Ascending aorta (tissue), 2 donors: ENCODE measurements around the gene CCNYL1. TPM values are rescaled to one million over a fixed set of nuclear protein-coding genes. Genes with fewer than 3 reads are reported as not detected.

Experiments
- DNase-seq, 2 donors: peaks; one replicate each; pipeline ENCODE4 v3.0.0-alpha.2; 2019; ENCODE audit warnings: low spot score in 2 of 2
- H3K27ac ChIP-seq, 2 donors: fragments of 200-600 bp; sonication (generic); one replicate each; pipeline ENCODE4 v1.5.1; 2016 to 2017; ENCODE audit warnings: mild to moderate bottlenecking in 1 of 2
- H3K27me3 ChIP-seq: fragments of 200-600 bp; sonication (generic); one replicate; pipeline ENCODE4 v1.5.1; 2017
- H3K36me3 ChIP-seq, 2 donors: fragments of 200-600 bp; sonication (generic); one replicate each; pipeline ENCODE4 v1.5.1; 2016
- H3K4me1 ChIP-seq, 2 donors: fragments of 200-600 bp; sonication (generic); one replicate each; pipeline ENCODE4 v1.5.1; 2016 to 2017; ENCODE audit warnings: mild to moderate bottlenecking in 1 of 2
- H3K4me3 ChIP-seq, 2 donors: fragments of 200-600 bp; sonication (generic); one replicate each; pipeline ENCODE4 v1.5.1; 2016 to 2017; ENCODE audit warnings: mild to moderate bottlenecking in 1 of 2
- H3K9me3 ChIP-seq, 2 donors: fragments of 200-600 bp; sonication (generic); one replicate each; pipeline ENCODE4 v1.5.1; 2016
- intact Hi-C: fragments of 100-400 bp; cut with DNase I; formaldehyde crosslinking; loops from one replicate; pipeline ENCODE4 v1.15.1; 2023
- total RNA-seq: library from RNA; depleted of rRNA; stranded (reverse); fragments of >200 nt; gene quantifications from one replicate; pipeline ENCODE4 v1.1.0, GENCODE V29; 2016
- TF ChIP-seq, protein P1 (sequence below), 3 experiments: fragments of 200-600 bp in 2 of 3; fragments of 450-650 bp in 1 of 3; sonication (generic) in 2 of 3; IDR thresholded peaks; one replicate each; pipeline ENCODE4 v1.5.1; 2016 to 2019; ENCODE audit warnings: antibody characterized with exemption in 3 of 3, mild to moderate bottlenecking in 1 of 3, moderate library complexity in 1 of 3

CCNYL1 gene
- total RNA-seq, 1 donor from 2014 or later: 12.3 TPM

DNA sequence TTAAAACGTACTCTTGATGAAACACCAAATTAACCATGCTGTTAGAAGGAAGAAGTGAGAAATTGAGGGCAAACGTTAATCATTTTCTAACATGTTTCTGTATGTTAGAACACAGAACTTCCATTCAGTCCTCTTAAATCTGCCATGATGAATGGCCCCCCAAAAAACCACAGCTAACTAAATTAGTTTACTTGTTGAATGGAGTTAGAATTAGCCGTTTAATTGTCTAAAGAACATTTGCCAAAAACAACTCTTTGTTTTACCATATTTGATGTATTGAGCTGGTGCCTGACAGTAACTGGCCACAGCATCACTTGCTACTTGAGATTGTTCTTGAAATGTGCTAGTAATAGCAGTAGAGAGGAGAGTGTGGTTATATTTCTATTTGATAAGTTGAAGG is 12.7 kb downstream of the CCNYL1 start:
- Histone ChIP-seq H3K36me3 (no peaks in the 10 kb centered on the region), H3K9me3 (no peaks in the 10 kb centered on the region), H3K4me3 (no peak overlapping the region), H3K4me1 (peaks cover 0 to 3% of the 10 kb centered on the region in 2 donors), H3K27ac (no peak overlapping the region), H3K27me3 (no peaks in the 10 kb centered on the region)
- no peak for DNase-seq
- intact Hi-C loops: no loop called here
- TF ChIP-seq, protein P1, sequence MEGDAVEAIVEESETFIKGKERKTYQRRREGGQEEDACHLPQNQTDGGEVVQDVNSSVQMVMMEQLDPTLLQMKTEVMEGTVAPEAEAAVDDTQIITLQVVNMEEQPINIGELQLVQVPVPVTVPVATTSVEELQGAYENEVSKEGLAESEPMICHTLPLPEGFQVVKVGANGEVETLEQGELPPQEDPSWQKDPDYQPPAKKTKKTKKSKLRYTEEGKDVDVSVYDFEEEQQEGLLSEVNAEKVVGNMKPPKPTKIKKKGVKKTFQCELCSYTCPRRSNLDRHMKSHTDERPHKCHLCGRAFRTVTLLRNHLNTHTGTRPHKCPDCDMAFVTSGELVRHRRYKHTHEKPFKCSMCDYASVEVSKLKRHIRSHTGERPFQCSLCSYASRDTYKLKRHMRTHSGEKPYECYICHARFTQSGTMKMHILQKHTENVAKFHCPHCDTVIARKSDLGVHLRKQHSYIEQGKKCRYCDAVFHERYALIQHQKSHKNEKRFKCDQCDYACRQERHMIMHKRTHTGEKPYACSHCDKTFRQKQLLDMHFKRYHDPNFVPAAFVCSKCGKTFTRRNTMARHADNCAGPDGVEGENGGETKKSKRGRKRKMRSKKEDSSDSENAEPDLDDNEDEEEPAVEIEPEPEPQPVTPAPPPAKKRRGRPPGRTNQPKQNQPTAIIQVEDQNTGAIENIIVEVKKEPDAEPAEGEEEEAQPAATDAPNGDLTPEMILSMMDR (IDR thresholded peaks at IDR 0.05): no peak

DNA sequence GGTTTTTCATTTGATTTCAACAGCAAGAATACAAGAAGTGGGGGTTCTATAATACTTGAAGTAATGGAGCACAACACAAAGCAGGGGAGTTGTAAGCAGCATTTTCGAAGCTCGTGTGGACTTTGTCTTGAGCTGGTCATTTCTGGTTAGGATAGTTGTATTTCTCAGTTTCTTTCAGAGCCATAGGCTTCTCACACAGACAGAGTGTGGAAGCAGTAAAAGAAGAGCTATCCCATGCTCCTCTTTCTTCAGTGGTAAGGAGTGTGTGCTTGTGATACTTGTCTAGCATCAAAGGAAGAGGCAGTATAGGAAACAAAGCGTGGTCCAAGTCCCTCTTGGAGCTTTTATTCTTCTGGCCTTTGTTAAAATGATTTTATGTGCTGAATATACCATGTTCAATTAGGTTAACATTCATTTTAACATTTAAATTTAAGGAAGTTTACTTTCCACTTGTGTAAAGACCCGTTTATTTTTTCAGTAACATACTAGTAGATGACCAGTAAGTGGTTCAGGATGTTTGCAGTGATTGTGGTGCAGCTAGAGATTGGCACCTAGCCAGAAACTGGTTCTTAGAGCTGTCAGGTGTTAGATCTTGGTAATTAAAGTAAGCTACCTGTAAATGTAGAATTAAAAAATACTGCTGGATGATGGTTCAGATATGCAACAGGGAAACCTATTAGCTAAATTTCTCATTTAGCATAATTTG is 14.6 kb downstream of the CCNYL1 start:
- Histone ChIP-seq H3K4me3 (no peak overlapping the region), H3K4me1 (peaks cover 0 to 3% of the 10 kb centered on the region in 2 donors), H3K36me3 (peaks cover 5 to 7% of the 10 kb centered on the region in 2 donors), H3K9me3 (no peaks in the 10 kb centered on the region), H3K27ac (no peak overlapping the region), H3K27me3 (no peaks in the 10 kb centered on the region)
- intact Hi-C loops: no loop called here
- TF ChIP-seq, protein P1 (IDR thresholded peaks at IDR 0.05): no peak
- DNase-seq: no peak

DNA sequence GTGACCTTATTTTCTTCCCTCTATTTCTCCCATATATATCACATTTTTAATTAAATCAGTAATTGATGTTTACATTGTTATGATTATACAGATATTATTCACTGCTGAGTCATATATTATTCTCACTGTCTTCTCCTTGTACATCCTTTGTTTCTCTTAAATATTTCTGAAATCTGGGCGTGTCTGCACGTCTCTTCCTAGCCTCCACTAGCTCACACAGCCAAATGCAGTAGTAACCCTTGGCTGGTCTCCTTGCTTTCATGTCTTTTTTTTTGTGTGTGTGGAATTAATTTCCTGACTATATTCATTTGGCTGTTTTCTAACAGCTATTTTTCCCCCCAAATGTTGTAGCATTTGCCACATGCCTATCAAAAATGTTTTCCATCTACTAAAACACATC is 15.8 kb downstream of the CCNYL1 start:
- no peak overlapping the region for H3K27ac ChIP-seq
- DNase-seq: no peak
- H3K4me1 ChIP-seq: no peaks in the 10 kb centered on the region
- no peaks in the 10 kb centered on the region for H3K27me3 ChIP-seq
- intact Hi-C loops: no loop called here
- peaks cover 5 to 7% of the 10 kb centered on the region in 2 donors for H3K36me3 ChIP-seq
- H3K9me3 ChIP-seq: no peaks in the 10 kb centered on the region
- no peak overlapping the region for H3K4me3 ChIP-seq
- TF ChIP-seq, protein P1 (IDR thresholded peaks at IDR 0.05): no peak

- H3K4me3 ChIP-seq: no peak overlapping the region
- no peak for DNase-seq
- H3K27ac ChIP-seq: no peak overlapping the region
- no peaks in the 10 kb centered on the region for H3K27me3 ChIP-seq
- intact Hi-C loops: no loop called here
- H3K9me3 ChIP-seq: no peaks in the 10 kb centered on the region
- peaks cover 5 to 7% of the 10 kb centered on the region in 2 donors for H3K36me3 ChIP-seq
- no peaks in the 10 kb centered on the region for H3K4me1 ChIP-seq
- TF ChIP-seq, protein P1 (IDR thresholded peaks at IDR 0.05): no peak
Observed at GRCh38 chr2:207729465-207729998, 18.1 kb downstream of the CCNYL1 start.

DNA sequence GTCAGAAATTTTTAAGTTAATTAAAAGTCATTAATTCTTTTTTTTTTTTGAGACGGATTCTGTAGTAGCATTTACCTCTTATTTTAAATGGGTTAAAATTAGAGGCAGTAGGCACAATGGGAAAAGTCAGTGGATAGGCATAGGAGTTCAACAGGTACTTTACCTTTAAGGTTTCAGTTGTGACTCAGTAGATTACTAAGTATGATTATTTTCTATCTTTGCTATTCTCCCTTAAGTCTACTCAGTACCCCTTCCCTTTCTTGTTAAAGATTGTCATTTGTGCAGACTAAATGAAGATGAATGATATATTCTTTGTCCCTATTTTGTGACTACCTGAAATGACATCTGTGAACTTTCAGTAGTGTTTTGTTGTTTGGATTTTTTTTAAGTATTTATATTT is 19.7 kb downstream of the CCNYL1 start:
- Histone ChIP-seq H3K4me3 (no peak overlapping the region), H3K4me1 (no peaks in the 10 kb centered on the region), H3K9me3 (no peaks in the 10 kb centered on the region), H3K36me3 (peaks cover 5 to 7% of the 10 kb centered on the region in 2 donors), H3K27ac (no peak overlapping the region), H3K27me3 (no peaks in the 10 kb centered on the region)
- intact Hi-C loops: no loop called here
- DNase-seq: no peak
- TF ChIP-seq, protein P1 (IDR thresholded peaks at IDR 0.05): no peak
